Activated CD4-positive, alpha-beta T cell treated with anti-CD3 and anti-CD28 coated beads for 24 hours (primary cell): ENCODE measurements around the gene TNPO3.
"Not testable (repeated sequence)": the region's sequence is repeated elsewhere in the genome, so short reads cannot be mapped to it uniquely, and the experiment has no call there.

Experiments
- DNase-seq, 2 donors: peaks; one replicate each; pipeline ENCODE4 v3.0.0-alpha.2; 2020; ENCODE audit warnings: low read depth in 2 of 2

TNPO3 gene

DNA sequence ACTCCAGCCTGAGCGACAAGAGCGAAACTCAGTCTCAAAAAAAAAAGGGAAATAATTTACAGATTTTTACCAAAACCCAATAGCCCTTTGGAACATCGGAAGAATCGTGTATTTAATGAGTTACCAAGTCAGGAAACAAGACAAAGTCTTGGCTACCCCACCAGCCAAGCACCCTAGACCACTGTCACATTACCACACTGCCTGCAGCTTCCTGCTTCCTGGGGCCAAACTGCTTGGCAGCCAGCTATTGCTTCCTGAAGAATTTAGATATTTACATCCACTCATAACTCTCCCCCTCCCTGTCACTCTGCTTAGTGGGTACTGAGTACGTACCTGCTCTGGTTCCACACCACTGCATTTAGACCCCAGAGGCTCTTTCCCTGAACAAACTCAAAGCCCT, 14.1 kb upstream of the TNPO3 start:
- DNase-seq, result no peak

DNA sequence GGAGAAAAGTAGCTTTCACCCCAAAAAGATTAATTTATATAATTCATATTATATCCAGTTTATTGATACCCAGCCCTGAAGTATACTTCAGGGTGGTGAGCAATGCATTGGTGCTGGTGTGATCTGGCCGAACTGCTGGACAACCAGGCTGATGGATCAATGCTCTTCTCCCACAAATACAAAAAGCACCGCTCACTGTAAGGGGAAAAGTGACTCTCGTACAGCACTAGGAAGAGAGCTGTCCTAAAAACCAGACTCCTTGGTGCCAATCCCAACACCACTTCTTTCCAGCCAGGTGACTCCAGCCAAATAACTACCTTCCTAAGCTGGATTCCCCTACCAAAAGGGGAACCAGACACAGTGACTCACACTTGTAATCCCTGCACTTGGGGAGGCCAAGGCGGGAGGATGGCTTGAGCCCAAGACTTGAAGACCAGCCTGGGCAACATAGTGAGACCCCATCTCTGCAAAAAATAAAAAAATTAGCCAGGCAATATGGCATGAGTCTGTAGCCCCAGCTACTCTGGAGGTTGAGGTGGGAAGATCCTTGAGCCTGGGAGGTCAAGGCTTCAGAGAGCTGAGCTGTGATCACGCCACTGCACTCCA, 13.1 kb upstream of the TNPO3 start:
- DNase-seq, result no peak

DNA sequence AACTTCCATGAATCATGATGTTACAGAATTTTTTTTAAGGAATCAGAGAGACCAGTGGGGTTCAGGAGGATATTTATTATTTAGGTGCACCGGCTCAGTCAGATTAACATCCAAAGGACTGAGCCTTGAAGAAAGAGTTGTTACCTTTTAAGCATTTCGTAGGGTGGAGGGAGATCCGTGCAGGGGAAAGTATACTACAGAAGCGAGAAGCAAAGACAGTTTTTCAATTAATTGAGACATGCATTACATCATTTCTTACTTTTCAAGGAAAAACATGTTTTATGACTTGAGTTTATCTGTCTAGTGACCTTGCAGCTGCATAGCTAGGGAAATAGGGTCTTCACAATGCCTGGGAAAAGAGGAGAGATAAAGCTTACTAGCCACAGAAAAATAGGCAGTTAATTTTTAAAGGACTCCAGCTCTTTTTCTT, 12.2 kb upstream of the TNPO3 start:
- not testable (repeated sequence) for DNase-seq

DNA sequence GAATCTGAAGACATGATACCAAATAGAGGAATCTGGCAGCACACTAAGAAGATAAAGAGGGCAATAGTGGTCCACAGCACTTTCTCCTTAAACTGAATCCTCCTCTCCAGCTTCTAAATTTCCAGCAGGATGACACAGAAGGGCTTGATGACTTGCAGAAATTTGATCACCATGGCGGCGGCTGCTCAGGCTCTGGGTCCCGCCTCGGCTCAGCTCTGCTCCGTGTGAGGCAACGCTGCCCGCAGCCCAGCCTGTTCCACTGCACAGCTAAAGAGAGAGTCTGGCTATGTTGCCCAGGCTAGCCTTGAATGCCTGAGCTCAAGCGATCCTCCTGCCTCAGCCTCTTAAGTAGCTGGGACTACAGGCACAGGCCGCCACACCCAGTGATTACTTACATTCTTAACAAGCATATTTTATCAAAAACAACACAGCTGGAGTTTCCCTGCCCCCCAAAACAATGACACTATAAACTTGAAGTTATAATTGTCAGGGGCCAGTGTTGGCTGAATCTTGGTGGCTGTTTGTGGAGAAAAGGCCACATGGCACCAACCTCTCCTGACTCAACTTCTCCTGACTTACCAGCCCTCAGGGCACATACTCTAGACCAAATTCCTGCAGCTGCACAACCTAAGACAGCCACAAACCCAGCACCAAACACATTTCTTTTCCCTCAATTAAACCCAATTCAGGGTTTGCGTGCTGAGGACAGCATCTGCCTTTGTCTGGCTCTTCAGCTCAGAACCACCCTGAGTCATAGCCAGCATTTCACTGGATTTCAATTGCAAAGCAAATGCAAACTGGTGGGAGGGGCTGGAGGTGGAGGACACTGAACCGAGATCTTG, 11.6 kb upstream of the TNPO3 start:
- no peak for DNase-seq

DNA sequence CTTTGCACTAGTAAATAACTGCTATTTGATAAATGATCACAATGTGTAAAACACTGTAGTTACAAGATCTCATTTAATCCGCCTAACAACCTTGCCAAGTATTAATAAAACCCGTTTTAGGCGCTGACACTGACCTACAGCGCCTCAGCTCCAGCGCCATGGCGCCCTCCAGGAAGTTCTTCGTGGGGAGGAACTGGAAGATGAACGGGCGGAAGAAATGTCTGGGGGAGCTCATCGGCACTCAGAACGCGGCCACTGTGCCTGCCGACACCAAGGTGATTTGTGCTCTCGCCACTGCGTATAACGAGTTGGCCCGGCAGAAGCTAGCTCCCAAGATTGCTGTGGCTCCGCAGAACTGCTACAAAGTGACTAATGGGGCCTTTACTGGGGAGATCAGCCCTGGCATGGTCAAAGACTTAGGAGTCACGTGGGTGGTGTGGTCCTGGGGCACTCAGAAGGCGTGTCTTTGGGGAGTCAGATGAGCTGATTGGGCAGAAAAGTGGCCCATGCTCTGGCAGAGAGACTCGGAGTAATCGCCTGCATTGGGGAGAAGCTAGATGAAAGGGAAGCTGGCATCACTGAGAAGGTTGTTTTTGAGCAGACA, 1.1 kb upstream of the TNPO3 start:
- no peak for DNase-seq

DNA sequence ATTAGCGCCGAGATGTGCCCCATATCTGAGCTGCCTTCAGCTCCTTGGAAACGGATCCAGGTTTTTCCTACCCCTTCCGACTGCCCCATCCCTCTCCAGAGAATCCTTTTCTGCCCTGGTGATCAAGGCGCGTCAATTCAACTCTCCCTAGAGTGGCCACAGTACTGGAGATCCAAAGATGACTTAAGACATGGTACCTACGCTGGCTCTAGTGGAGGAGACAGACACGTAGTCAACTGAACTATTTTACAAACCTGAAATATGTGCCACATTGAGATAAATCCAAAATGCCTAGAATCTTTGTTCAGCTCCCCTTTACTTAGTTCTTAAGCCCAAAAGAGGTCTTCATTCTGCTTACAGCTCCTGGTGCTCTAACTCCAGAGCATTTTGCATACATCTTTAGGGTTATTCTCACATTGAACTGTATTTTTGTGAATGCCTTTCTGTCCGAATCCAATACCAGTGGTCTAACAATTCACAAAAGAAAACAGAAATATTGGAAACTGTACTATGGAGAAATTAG, 444 bp upstream of the TNPO3 start:
- DNase-seq, result no peak

DNA sequence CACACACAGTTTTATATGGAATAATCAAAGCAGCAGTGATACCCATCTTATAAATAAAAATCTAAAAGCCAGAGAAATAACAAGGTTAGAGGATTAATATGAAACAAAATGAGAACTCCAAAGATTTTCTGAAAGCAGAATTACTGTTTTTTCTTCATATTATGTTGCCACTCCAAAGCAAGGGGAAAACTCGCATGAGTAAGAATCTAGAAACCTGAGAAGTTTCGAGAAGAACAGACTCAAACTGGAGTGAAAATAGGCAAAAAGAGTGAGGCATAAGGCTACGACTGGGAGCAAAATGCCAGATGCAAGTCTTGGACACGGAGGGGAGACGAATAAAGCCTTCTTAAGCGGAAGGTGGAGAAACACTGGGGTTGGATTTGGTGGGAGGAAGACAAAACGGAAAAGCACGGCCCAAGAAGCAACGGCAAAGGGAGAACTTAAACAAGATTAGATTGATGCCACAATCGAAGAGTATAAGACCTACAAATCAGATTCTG, 923 bp downstream of the TNPO3 start:
- peak in 1 of 2 donors; percentile 0 for DNase-seq

DNA sequence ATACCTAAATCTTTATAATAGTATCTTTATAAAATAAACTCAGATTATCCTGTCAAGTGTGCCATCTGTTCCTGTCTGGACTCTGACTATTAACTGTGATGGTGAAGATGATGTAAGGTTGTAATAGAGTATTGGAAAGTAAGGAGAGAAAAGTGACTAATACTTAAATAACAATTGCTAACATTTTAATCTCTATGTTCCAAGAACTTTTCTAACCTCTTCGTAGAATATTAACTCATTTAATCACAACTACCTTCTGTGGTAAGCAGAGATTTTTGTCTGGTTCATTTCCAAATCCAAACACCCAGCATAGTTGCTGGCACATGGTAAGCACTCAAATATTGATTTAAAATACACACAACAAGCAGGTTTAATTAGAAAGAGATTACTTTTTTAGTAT, 2.5 kb downstream of the TNPO3 start:
- DNase-seq, result no peak

DNA sequence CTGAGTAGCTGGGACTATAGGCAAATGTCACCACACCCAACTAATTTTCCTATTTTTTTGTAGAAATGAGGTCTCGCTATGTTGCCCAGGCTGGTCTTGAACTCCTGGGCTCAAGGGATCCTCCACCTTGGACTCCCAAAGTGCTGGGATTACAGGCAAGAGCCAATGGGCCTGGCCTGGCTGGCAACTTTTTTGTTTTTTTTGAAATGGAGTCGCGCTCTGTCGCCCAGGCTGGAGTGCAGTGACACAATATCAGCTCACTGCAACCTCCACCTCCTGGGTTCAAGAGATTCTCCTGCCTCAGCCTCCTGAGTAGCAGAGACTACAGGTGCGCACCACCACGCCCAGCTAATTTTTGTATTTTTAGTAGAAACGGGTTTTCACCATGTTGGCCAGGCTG, 3.5 kb downstream of the TNPO3 start:
- DNase-seq, result not testable (repeated sequence)

DNA sequence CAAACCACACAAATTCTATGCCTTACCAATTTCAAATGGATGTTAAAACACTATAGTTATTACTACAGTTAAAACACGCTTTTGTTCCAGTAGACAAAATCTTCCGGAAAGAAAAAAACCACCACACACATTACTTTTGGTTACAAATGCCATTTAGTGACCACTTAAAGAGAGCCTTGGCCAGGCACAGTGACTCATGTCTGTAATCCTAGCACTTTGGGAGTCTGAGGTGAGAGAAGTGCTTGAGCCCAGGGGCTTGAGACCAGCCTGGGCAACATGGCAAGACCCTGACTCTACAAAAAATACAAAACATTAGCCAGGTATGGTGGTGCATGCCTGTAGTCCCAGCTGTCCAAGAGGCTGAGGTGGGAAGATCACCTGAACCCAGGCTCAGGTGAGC, 7.2 kb downstream of the TNPO3 start:
- no peak for DNase-seq

DNA sequence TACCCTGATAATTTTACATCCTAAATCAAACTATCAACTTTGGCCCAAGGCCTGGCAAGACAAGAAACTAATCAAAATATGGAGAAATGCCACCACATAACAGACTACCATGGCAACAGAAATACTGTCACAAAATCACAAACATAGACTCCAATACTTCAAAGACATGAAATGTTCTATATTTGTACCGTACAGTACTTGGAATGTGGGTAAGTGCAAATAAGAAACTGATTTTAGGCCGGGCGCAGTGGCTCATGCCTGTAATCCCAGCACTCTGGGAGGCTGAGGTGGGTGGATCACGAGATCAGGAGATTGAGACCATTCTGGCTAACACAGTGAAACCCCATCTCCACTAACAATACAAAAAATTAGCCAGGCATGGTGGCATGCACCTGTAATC, 9.2 kb downstream of the TNPO3 start:
- DNase-seq, result no peak

DNA sequence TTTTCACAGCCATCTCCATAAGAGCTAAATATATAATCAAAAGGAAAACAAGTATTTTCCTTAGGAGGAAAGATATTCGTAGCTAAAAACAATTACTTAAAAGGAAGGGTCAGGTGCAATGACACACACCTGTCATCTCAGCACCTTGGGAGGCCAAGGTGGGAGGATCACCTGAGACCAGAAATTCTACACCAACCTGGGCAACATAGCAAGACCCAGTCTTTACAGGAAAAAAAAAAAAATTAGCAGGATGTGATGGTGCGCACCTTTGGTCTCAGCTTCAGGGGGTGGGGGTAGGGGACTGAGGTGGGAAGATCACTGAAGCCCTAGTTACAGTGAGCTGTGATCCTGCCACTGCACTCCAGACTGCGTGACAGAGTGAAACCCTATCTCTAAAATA, 11.9 kb downstream of the TNPO3 start:
- DNase-seq, result no peak

DNA sequence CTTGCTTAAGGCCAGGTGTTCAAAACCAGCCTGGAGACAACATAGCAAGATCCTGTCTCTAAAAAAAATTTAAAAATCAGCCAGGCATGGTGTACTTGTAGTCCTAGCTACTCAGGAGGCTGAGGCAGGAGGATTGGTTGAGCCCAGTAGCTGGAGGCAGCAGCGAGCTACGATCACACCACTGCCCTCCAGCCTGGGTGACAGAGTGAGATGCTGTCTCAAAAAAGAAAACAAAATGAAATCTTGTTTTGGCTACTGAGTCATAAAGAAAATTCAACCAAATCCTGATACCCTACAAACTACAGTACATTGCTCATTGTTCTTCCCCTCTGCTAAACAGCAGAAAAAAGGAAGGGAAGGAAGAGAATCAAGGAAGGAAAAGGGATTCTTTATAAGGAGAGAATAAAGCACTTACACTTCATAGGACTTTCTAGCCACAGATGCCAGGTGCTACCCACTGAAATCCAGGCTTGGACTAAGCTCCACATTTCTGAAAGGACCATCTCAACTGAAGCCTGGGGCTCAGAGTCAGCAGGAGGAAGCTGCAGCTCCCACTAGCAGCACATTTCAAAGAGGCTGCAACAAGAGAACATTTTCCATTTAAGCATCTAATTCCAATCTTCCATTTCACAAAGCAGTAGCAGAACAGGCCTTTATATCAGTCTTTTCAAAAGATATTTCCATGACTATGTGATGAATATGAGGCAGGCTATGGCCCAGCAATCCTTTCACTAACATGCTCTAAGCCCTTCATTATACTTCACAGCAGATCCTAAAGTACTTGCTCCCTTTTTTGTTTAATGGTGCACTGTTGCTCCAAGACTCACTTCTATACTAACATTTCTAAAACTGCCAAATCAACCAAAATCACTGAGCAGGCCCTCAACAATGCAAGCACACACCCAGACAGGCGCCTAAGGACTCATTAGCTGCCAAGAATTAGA, 13.5 kb downstream of the TNPO3 start:
- DNase-seq, result no peak

DNA sequence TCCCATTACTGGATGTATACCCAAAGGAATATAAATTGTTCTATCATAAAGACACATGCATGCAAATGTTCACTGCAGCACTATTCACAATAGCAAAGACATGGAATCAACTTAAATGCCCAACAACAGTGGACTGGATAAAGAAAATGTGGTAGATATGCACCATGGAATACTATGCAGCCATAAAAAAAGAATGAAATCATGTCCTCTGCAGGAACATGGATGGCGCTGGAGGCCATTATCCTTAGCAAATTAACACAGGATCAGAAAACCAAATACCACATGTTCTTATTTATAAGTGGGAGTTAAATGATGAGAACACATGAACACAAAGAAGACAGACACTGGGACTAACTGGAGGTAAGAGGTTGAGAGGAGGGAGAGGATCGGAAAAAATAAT, 16.4 kb downstream of the TNPO3 start:
- DNase-seq, result not testable (repeated sequence)

DNA sequence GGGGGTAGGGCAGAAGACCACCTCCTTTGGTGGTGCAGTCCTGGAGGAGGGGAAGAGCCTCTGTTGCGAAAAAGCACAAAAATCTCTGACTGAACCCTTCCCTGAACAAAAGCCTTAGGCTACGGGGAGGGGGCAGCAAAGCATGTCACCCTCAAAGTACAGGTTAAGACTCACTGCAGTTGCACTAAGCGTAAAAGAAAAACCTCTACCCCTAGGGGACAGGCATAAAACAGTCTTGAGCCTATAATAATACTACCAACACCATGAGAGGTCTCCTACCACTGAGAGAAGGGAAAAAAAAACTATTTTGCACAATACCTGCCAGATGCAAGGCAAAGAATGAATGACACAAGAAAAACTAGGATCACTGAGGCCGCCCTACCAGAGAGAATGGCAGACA, 17.3 kb downstream of the TNPO3 start:
- DNase-seq, result no peak

DNA sequence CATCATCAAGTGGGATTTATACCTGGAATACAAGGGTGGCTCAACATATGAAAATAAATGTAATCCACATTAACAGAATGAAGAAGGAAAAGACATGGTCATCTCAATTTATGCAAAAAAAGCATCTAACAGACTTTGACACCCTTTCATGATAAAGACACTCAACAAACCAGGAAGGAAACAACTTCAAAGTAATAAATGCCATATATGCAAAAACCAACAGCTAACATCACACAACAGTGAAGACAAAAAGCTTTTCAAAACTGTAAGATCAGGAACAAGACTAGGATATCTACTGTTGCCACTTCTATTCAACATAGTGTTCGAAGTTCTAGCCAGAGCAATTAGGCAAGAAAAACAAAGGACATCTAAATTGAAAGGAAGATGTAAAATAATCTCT, 22.9 kb downstream of the TNPO3 start:
- no peak for DNase-seq

DNA sequence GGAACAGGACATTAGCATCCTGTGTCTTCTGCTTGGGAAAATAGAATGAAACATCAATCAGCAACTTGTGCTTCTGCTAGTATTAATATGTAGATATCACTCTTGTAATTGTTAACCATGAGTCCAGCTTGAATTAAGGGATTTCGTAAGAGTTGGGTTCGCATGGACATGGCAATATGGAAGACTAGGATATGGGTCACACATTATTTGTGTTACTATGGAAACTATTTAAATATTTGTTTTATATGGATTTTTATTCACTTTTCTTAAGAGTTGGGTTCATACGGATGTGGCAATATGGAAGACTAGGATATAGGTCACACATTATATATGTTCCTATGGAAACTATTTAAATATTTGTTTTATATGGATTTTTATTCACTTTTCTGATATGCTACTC, 24.5 kb downstream of the TNPO3 start:
- DNase-seq, result no peak

DNA sequence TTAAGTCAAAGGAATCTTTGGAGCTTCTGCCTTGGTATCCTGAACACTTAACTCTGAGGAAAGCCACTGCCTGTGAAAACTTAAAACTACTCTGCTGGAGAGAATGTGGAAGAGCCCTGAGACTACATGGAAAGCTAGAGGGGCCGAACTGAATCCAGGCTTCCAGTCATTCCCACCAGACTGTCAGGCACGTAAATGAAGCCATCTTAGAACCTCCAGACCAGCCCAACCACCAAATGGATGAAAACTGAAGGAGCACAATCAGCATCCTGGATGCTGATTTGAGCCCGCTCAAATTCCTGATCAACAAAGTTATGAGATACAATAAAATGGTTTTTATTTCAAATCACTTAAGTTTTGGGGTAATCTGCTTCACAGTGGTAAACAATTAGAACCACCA, 30.8 kb downstream of the TNPO3 start:
- no peak for DNase-seq

DNA sequence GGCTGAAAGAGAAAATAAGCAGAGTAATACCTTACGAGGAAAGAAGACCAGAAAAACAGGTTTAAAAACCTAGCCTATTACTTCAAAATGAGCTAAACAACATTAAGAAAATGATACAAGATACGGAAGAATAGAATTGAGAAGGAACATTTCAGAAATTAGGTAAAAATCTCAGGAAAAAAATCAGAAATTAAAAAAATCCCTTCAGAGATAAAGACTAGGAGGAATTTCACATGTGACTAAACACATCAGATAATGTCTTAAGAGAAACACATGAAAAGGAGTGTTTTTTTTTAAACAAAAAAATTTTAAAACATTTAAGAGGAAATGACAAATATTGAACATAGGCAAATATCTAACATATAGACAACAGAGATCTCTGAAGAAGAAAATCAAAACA, 33.3 kb downstream of the TNPO3 start:
- DNase-seq, result no peak

DNA sequence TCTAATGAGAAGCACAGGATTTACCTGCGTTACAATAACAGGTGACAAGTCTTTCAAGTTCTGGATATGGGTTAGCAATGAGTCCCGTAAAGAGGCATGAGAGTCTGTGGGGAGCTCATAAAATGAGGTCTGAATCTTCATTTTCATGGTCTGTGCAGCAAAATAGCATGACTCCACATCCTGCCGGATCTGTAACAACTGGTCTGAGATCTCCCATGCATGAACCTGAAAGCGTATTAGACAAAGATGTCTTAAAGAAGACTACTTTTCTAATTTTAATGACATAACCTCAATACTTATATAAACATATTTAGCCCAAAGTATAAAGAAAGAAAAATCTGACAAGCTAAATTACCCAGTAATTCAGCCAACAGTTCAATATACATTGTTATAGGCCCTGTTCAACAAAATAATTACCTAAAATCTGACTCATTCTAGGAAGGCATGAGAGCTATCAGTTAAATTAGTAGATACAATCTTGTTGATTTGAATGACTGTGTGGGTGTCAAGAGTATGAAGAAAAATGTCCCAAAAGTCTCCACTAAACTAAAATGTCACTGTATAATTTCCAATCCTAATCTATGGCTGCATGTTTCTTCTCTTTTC, 36.9 kb downstream of the TNPO3 start:
- no peak for DNase-seq

DNA sequence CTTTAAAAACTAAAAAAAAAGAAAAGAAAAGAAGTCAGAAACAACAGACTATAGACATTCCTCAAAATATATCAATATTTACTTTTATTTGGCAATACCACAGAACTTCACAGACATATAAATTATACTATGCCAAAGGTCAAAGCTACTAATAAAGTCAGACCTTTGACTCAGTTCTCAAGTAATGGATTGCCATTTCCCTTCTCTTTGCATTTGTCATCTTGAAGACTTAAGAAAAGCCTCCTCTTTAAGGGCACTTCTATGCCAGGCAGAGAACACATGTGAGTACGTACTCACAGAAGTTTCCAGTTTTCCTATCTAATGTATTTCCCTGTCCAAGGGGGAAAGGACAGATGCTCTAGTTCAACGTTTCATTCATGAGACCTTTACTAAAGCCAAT, 37.6 kb downstream of the TNPO3 start:
- DNase-seq, result no peak
